ENCODE data around the gene BIRC5.
"Not testable (repeated sequence)": the region's sequence is repeated elsewhere in the genome, so short reads cannot be mapped to it uniquely, and the experiment has no call there.

BIRC5 gene

DNA sequence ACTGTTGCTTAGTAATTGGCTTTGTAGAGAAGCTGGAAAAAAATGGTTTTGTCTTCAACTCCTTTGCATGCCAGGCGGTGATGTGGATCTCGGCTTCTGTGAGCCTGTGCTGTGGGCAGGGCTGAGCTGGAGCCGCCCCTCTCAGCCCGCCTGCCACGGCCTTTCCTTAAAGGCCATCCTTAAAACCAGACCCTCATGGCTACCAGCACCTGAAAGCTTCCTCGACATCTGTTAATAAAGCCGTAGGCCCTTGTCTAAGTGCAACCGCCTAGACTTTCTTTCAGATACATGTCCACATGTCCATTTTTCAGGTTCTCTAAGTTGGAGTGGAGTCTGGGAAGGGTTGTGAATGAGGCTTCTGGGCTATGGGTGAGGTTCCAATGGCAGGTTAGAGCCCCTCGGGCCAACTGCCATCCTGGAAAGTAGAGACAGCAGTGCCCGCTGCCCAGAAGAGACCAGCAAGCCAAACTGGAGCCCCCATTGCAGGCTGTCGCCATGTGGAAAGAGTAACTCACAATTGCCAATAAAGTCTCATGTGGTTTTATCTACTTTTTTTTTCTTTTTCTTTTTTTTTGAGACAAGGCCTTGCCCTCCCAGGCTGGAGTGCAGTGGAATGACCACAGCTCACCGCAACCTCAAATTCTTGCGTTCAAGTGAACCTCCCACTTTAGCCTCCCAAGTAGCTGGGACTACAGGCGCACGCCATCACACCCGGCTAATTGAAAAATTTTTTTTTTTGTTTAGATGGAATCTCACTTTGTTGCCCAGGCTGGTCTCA is 11.2 kb downstream of the BIRC5 start:
- no peak for DNase-seq (ENCODE audit: low read depth)

DNA sequence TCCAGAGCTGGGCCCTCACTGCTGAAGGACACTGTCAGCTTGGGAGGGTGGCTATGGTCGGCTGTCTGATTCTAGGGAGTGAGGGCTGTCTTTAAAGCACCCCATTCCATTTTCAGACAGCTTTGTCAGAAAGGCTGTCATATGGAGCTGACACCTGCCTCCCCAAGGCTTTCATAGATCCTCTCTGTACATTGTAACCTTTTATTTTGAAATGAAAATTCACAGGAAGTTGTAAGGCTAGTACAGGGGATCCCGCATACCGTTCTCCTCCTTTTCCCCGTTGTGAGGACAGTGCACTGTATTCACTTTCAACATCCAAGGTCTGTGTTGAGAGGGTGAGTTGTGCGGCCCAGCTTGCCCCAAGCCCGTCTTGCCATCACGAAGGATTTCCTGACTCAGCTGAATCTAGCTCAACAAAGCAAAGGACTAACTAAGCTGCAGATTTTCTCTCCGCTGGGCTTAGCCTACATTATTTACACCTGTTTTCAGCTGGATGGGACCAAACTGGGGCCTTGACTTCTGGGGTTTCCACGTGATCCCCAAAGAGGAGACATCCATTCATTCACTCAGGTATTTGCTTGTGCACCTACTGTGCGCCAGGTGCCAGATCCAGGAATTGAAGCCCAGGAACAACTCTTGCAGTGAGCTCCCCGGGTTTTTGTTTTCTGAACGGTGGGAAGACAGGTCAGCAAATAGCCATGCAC is 12.2 kb downstream of the BIRC5 start:
- DNase-seq (ENCODE audit: low read depth) = no peak

DNA sequence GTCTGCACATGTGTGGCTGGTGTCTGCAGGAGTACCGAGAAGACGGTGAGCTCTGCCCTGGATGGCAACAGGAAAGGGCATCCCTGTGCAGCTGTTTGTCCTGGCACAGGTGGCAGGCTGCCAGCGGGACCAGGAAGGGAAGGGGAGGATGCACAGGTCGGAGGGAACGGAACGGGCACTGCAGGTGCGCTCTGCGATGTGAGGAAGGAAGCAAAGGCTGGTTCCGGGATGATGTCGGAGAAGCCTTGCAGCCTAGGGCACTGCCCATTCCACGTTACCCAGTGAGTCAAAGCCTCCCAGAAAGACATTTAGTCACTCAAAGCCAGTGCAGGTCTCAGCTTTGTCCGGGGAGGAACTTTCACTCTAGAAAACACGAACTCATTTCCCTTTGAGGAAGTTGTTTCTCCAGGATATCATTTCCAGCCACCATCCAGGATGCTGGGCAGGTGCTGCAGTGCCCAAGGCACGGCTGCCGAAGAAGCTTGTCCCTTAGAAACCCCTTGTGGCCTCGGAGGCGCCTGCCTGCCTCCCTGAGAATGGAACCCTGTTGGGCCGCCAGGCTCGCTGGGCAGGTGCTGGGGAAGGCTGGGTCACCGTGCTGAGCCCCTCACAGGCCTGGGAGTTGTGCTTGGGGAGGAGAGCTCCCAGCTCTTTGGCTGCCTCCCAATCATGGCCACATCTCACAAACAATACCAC is 12.9 kb downstream of the BIRC5 start:
- no peak for DNase-seq (ENCODE audit: low read depth)

DNA sequence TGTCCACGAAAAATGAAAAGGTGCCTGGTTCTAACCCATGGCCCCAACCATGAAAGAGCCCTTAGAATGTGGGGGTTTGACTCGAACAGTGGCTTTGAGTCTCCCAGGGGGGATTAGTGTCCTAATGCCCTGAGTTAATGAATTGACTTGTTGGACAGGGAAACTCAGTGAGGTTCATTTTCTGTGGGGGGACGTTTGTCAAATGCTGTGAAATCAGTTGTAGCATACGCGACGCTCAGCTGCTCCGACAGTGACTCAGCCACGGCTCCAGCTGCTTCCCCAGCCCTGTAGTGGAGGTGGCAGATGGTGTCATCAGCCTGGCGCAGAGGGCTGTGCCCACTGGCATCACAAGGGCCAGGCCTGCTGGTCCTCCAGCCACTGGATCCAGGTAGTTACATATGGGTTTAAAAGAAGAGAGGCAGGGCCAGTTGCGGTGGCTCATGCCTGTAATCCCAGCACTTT is 13.4 kb downstream of the BIRC5 start:
- no peak for DNase-seq (ENCODE audit: low read depth)

DNA sequence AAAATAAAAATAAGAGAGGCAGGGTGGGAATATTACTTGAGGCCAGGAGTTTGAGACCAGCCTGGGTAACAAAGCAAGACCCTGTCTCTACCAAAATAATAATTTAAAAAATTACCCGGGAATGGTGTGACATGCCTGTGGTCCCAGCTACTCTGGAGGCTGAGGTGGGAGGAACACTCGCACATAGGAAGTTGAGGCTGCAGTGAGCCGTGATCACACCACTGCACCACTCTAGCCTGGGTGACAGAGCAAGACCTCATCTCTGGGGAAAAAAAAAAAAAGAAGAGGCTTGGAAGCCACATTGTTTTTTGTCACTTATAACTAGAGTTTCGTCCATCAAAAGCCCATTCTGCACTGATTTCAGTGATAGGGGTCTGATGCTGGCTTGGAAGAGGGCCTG is 14.1 kb downstream of the BIRC5 start:
- no peak for DNase-seq (ENCODE audit: low read depth)

DNA sequence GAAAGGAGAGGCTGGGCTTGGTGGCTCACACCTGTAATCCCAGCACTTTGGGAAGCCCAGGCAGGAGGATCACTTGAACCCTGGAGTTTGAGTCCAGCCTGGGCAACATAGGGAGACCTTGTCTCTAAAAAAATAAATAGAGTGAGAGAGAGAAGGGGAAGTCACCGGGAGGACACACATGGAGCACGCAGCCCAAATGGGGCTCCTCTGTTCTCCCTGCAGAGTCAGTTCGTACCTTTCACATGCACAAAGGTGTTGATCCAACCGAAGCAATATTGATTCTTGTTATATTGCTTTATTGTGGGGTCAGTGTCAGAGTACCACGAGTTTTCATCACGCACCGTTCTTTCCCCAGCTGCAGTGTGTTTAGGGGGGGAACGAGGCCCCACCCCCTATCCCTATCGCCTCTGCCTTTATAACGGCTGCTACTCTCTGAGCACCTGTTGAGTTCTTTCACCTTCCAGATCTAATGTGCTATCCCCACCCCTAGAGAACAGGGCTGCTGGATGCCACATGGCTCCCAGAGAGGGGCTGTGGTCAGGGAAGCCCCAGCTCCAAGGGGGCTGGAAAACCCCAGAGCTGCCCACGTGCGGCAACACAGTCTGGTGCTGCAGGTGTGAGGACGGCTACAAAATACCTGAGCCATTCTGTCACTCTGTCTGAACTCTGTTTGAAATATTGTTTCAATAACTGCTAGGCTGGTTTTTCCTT is 16.4 kb downstream of the BIRC5 start:
- DNase-seq (ENCODE audit: low read depth) = no peak

DNA sequence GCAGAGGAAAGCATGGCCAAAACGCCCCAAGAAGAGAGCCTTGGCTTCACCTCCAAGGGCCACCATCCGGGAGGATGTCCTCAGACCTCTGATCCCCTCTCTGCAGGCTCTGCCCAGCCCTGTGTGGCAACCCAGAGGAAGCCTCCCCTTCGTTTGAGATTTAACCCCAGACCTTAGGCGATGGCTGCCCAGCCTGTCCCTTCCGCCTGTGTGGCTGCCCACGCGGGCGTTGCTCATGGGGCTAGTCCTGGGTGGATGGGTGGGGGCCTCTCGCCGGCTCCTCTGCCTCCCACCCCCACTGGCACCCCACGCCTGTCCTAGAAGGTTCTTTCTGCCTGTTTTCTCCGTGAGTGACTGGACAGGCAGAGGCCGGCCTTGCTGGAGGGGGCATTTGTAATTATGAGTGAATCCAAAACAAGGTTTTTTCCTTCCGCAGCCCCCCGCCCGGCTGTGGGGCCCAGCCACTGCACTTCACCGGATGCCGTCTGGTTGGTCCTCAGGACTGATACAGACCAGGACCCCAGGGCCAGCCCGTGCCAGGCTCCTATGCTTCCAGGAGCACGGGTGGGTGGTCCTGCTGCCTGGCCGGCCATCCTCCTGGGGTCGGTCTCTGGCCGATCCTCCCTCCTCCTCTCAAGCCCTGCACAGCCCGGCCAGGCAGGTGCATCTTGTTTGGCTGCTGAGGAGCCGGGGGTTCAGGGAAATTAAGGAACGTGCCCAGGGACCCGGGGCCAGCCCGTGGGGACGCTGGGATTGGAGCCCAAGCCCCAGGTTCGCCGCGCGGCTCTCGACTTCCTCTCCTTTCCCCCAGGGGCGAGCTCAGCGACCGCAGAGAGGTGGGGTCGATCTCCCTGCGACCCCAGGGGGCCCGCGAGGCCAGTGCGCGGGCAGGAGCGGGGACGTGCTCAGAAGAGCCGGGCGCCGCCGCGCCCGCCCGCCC is 17.2 kb downstream of the BIRC5 start, which contains the start of gene TMEM235:
TMEM235 (plus strand) TSS at position 636 of the 940 bp plus-strand sequence. CDS start 393 bp downstream, outside the sequence.
- no peak for DNase-seq (ENCODE audit: low read depth)

DNA sequence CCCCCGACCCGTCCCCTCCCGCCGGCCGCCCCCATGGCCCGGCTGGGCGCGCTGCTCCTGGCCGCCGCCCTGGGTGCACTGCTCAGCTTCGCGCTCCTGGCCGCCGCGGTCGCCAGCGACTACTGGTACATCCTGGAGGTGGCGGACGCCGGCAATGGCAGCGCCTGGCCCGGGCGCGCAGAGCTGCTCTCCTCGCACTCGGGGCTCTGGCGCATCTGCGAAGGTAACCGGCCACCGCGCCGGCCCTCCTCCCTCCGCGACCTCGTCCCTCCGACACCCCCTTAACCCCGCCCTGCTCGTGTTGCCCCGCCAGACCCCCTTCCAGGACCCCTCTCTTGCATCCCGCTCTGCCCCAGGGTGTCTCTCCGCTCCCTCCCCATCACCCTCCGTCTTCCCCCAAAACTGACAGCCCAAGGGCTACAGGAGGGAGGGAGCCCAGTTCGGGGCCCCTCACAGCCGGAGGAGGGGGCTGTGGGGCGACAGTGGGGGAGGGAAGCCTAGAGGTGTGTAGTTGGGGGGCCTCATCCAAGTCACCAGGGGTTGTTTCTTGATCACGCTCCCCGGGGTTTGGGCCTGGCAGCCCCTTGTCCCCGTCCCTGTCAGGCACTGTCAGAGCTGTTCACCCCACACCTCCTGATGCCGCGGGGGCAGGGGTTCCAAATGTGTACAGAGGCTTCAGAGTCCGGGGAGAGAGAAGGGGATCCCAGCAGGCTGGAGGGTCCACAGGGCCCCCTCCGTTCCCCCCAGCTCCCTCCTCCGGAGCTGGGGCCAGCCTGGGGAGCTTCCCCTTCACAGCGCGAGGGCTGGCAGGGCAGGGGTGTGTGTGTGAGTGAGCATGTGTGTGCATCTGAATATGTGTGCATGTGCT is 18.2 kb downstream of the BIRC5 start:
- DNase-seq (ENCODE audit: low read depth) = no peak

DNA sequence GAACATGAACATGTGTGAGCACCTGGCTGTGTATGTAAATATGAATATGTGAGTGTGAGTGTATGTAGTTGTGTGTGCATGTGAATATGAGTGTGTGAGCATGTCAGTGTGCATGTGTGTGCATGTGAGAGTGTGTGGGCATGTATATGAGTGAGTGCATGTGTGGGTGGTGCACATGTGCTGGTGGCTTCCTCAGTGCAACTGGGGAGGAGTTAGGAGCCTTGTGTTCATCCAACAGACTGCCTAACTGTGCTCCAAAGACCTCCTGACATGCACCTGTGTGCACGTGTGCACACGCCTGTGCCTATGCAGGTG is 18.8 kb downstream of the BIRC5 start:
- no peak for DNase-seq (ENCODE audit: low read depth)

DNA sequence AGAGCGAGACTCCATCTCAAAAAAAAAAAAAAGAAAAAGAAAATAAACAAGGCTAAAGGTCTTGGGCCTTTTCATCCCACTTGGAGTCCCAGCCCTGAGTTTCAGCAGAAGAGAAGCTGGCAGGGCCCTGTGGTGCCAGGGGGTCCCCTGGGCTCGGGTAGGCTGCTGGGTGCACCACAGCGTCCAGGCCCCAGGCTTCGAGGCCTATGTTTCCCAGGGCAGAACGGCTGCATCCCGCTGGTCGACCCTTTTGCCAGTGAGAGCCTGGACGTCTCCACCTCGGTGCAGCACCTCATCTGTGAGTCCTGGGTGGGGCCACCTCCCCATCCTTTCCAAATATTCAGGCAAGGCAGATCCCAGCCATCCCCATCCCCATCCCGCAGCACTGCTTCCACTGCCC is 19.6 kb downstream of the BIRC5 start:
- DNase-seq (ENCODE audit: low read depth) = no peak

DNA sequence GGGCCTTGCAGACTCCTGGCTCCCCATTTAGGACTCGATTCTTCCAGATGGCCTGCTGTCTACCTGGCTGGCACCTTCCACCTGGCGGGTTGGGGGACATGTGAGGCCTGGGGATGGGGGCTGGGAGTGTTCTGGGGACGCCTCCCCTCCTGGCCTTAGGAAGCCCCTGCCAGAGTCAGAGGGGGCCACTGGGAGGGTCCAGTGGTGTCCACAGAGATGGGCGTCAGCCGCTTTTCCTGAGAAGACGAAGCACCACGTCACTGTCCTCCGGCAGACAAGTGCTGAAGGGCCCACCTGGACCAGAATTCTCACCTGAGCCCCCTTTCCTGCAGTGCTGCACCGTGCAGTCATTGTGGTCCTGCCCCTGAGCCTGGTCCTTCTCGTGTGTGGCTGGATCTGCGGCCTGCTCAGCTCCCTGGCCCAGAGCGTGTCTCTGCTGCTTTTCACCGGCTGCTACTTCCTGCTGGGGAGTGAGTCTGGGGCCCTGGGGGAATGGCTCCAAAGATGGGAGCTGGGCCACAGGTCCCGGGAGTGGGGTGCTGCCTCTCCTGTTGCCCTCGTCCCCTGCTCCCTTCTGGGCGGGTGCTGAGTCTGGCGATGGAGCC is 20.3 kb downstream of the BIRC5 start:
- DNase-seq (ENCODE audit: low read depth) = no peak

DNA sequence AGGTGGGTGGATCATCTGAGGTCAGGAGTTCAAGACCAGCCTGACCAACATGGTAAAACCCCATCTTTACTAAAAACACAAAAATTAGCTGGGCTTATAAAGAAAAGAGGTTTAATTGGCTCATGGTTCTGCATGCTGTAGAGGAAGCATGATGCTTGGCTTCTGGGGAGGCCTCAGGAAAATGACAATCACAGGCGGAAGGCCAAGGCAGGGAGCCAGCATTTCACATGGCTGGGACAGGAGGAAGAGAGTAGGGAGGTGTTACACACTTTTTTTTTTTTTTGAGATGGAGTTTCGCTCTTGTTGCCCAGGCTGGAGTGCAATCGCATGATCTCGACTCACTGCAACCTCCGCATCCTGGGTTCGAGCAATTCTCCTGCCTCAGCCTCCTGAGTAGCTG is 21.0 kb downstream of the BIRC5 start:
- DNase-seq (ENCODE audit: low read depth) = not testable (repeated sequence)

DNA sequence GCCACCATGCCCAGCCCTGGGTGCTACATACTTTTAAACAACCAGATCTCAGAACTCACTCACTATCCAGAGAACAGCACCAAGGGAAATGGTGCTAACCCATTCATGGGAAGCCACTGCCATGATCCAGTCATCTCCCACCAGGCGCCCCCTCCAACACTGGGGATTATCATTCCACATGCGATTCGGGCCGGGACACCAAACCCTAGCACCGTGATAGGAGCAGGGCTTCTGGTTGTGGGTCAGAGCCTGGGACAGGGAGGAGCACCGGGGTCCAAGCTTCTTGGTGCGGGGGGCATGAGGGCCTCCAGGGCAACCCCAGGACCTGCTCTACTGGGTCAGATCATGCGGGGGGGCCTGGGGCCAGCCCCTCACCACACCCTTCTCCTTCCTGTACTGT is 21.8 kb downstream of the BIRC5 start:
- no peak for DNase-seq (ENCODE audit: low read depth)

DNA sequence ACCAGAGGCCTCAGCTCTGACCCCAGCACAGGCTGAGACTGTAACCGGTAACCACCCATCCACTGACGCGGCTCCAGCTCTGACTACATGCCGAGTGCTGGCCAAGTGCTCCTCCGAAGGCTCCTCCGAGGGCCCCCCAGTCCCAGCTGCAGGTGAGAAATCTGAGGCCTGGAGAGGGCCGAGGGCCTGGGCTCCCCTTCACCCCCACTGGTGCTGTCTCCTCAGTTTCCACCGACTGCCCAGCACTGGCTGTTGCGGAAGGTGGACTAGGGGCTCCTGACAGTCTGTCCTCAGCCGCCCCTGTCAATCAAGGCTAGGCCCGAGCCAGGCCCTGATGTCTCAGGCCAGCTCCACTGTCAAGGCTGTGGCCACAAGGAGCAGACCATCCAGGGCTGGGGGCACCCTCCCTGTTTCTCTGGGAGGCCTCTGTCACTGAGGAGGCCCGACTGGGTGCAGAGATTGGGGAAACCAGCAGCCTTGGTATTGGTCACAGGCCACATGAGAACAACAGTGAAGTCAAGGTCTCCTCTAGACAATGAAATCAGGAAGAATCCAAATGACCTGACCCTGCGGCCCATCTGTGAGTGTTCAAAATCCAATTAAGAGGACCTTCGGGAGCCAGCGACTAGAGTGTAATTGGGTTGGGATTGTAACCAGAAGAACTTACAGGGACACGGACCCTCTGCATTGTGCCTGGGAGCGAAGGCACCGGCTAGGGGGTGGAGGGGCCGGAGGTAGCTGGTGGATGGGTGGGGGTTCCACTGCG is 22.5 kb downstream of the BIRC5 start:
- DNase-seq (ENCODE audit: low read depth) = no peak

DNA sequence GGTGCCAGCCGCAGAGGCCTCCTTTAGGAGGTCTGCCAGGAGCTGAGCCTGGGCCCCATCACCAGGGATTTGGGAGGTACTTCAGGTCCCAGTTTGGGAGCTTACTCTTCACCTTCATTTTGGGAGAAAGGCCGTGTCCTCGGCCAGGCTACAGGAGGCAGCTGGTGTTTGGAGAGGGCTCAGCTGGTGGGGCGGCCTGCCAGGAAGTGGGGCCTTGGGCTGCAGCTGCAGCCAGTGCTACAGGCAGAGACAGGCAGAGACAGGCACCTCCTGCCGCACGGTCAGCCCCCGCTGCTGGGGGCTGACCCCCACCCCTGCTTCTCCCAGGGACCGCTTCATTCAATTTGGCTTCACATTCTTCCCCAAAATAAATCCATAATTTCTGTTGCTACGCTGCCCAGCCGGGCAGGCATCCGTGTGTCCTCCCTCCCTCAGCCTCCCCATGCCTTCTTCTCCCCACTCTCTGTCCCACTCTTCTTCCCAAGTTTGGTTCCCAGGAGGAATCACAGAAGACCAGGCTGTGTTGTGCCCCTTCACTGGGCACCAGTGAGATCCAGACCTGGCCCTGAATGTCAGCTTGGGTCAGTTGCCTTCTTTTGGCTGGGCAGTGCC is 23.5 kb downstream of the BIRC5 start:
- no peak for DNase-seq (ENCODE audit: low read depth)

DNA sequence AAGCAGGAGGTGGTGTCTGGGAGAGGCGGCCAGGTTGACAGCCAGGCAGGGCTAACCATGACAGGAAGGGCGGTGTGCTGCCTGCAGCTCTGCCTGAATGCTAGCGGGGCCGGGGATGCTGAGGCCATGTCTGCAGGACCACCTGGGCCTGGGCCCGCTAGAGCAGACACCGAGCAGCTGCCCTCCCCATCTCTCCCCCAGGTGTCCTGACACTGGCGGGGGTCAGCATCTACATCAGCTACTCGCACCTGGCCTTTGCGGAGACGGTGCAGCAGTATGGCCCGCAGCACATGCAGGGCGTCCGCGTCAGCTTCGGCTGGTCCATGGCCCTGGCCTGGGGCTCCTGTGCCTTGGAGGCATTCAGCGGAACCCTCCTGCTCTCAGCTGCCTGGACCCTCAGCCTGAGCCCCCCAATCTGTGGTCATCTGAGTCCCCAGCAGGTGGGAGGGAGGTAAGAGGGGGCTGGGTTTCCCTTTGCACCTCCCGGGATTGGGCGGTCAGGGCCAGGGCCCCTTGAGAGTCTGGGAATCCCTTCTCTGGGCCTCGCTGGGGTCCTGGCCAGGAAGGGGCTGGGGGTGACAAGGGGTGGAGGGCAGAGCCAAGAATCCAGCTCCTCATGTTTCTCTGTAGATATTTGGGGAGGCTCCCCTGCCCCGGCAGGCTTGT is 24.9 kb downstream of the BIRC5 start:
- DNase-seq (ENCODE audit: low read depth) = no peak

DNA sequence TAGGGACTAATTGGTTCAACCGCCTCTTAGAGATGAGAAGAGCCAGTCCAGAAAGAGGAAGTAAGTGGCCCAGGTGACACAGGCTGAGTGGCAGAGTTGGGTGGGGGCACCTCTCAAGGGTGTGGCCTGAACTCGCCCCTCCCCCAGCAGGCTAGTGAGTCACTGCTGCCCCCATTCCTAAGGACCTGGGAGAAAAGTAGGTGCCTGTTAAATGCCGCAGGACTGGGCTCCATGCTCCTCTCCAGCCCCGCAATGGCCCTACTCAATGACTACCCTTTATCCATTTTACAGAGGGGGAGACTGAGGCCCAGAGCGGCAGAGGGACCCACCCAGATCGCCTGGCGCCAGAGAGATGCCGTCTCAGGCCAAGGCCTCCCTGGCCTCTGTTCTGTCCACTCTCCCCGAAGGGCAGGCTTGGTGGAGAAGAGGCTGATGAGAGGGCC is 25.5 kb downstream of the BIRC5 start:
- no peak for DNase-seq (ENCODE audit: low read depth)
